Smooth muscle cell (in vitro differentiated cells): ENCODE results near the gene ZNF385D. TPM values are rescaled to one million over a fixed set of nuclear protein-coding genes. Genes with fewer than 3 reads are reported as not detected.

ENCODE experiments used
- DNase-seq: peaks from one replicate; lab custom pipeline; 2025; ENCODE audit not compliant: unreplicated experiment; lab: John Stamatoyannopoulos, UW
- H2AFZ ChIP-seq: fragments of 200-600 bp; sonication (generic); 2 replicates; pipeline ENCODE4 v1.6.0; 2016; ENCODE audit warnings: antibody characterized with exemption, low read depth, mild to moderate bottlenecking
- H3F3A ChIP-seq: fragments of 200-600 bp; sonication (generic); 2 replicates; pipeline ENCODE4 v1.6.0; 2017; ENCODE audit warnings: antibody characterized with exemption, low read depth
- H3K27ac ChIP-seq: fragments of 200-600 bp; sonication (generic); 2 replicates; pipeline ENCODE4 v1.5.1; 2016; ENCODE audit warnings: low read depth, mild to moderate bottlenecking
- H3K27me3 ChIP-seq: fragments of 200-600 bp; sonication (generic); 2 replicates; pipeline ENCODE4 v1.6.1; 2016; ENCODE audit warnings: low read depth, mild to moderate bottlenecking
- H3K36me3 ChIP-seq: fragments of 200-600 bp; sonication (generic); 2 replicates; pipeline ENCODE4 v1.5.1; 2016; ENCODE audit warnings: low read depth
- H3K4me1 ChIP-seq: fragments of 200-600 bp; sonication (generic); 2 replicates; pipeline ENCODE4 v1.5.1; 2016; ENCODE audit warnings: low read depth
- H3K4me2 ChIP-seq: fragments of 200-600 bp; sonication (generic); 2 replicates; pipeline ENCODE4 v1.6.0; 2016; ENCODE audit warnings: mild to moderate bottlenecking
- H3K4me3 ChIP-seq: fragments of 200-600 bp; sonication (generic); 2 replicates; pipeline ENCODE4 v1.5.1; 2016; ENCODE audit warnings: mild to moderate bottlenecking
- H3K79me2 ChIP-seq: fragments of 200-600 bp; sonication (generic); 2 replicates; pipeline ENCODE4 v1.6.0; 2016; ENCODE audit warnings: low read depth, mild to moderate bottlenecking
- H3K9ac ChIP-seq: fragments of 200-600 bp; sonication (generic); 2 replicates; pipeline ENCODE4 v1.6.0; 2016; ENCODE audit warnings: low read depth
- H3K9me3 ChIP-seq: fragments of 200-600 bp; sonication (generic); replicated peaks from 2 replicates; pipeline ENCODE4 v1.5.1; 2016; ENCODE audit warnings: low read depth
- H4K20me1 ChIP-seq: fragments of 200-600 bp; sonication (generic); 2 replicates; pipeline ENCODE4 v1.6.0; 2016; ENCODE audit warnings: low read depth
- WGBS: methylation state at CpG from one replicate; pipeline ENCODE4 v1.1.7; 2016; ENCODE audit warnings: low lambda C conversion rate; 5-methylcytosine and 5-hydroxymethylcytosine counted together
- polyA plus RNA-seq: library from polyadenylated mRNA; unstranded; fragments of >200 nt; fragmentation: Nextera tagmentation; extraction: Ambion mirVana; gene quantifications from 2 replicates; pipeline ENCODE4 v1.2.1, GENCODE V29; 2016
- total RNA-seq: library from RNA; depleted of rRNA; stranded (reverse); fragments of >200 nt; gene quantifications from 2 replicates; pipeline ENCODE4 v1.2.3, GENCODE V29; 2014
- TF ChIP-seq, protein P1 (sequence below): fragments of 200-600 bp; sonication (generic); IDR thresholded peaks from 2 replicates; pipeline ENCODE4 v1.5.1; 2017; ENCODE audit warnings: borderline replicate concordance, mild to moderate bottlenecking, antibody characterized with exemption; ENCODE audit not compliant: insufficient read depth, poor library complexity, severe bottlenecking

ZNF385D gene
- total and polyA plus RNA-seq, 2 experiments from 2014 or later: 0.13 to 2.4 TPM

DNA sequence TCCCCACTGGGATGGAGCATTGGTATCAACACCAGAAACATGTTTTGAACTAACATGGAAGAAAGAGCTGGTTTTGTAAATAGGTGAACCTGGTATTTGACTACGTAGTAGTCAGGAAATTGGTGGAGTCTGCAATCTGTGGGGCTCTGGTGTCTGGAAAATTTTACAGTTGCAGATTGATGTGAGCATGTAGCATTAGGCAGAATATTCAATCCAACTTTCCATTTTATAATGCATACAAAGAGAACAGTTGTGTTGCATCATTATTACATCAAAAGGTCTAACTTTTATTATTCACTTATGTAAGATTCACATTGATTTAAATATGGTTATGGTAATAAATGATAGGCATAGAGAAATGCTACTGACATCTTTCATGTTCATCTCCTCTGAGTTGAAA lies 340.0 kb downstream of the ZNF385D start:
- TF ChIP-seq, protein P1, sequence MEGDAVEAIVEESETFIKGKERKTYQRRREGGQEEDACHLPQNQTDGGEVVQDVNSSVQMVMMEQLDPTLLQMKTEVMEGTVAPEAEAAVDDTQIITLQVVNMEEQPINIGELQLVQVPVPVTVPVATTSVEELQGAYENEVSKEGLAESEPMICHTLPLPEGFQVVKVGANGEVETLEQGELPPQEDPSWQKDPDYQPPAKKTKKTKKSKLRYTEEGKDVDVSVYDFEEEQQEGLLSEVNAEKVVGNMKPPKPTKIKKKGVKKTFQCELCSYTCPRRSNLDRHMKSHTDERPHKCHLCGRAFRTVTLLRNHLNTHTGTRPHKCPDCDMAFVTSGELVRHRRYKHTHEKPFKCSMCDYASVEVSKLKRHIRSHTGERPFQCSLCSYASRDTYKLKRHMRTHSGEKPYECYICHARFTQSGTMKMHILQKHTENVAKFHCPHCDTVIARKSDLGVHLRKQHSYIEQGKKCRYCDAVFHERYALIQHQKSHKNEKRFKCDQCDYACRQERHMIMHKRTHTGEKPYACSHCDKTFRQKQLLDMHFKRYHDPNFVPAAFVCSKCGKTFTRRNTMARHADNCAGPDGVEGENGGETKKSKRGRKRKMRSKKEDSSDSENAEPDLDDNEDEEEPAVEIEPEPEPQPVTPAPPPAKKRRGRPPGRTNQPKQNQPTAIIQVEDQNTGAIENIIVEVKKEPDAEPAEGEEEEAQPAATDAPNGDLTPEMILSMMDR: no peak
- Histone ChIP-seq H3K4me3 (no peak overlapping the region), H3K27ac (no peak overlapping the region), H3K27me3 (no peaks in the 10 kb centered on the region), H3K4me1 (no peaks in the 10 kb centered on the region), H3F3A (no peaks in the 10 kb centered on the region), H3K9me3 (no peaks in the 10 kb centered on the region), H3K36me3 (no peaks in the 10 kb centered on the region), H4K20me1 (no peaks in the 10 kb centered on the region), H2AFZ (no peak overlapping the region), H3K4me2 (no peak overlapping the region), H3K9ac (no peak overlapping the region), H3K79me2 (no peaks in the 10 kb centered on the region)
- no peak for DNase-seq
- WGBS: 79% methylated on average over 1 of the region's 1 CpG

DNA sequence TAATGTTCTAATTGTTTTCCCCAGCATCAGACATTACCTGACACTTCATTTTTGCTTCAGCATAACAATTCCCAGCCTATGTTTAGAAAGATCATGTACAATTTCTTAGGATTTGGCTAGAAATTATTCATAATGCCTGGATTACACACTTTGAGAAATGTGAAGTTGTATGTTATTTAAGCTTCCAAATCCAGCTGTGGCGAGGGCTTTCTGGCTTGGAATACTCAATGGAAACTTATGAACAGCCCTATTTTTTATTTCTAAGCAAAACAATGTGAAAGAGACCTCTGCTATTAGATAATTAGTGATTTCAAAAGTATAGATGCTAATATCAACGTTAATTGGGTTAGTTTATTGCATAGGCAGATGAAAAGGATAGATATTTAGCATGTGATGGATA lies 341.6 kb downstream of the ZNF385D start:
- Histone ChIP-seq H3K4me2 (no peak overlapping the region), H3K9me3 (no peaks in the 10 kb centered on the region), H2AFZ (no peak overlapping the region), H3K4me3 (no peak overlapping the region), H3K36me3 (no peaks in the 10 kb centered on the region), H4K20me1 (no peaks in the 10 kb centered on the region), H3K4me1 (no peaks in the 10 kb centered on the region), H3K27me3 (no peaks in the 10 kb centered on the region), H3K79me2 (no peaks in the 10 kb centered on the region), H3K27ac (no peak overlapping the region), H3F3A (no peaks in the 10 kb centered on the region), H3K9ac (no peak overlapping the region)
- TF ChIP-seq, protein P1: no peak
- WGBS: 88% methylated on average over 2 of the region's 2 CpGs
- no peak for DNase-seq

DNA sequence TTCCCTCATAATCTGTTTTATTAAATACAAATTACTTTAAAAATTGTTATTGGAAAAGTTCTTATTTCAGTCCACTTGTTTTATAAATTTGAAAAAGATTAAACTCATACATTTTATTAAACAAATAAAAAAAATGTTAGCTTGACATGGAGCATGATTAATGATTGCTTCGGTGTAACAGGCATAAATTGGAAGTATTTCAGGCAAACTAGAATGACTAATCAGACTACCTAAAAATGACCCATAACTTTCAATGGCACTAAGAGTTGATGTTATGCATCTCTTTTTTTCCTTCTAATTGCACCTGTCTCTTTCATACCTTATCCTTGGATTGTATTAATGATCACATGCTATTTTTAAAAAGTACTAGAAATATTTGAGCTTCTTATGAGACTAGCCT lies 343.3 kb downstream of the ZNF385D start:
- Histone ChIP-seq H3K9ac (no peak overlapping the region), H2AFZ (no peak overlapping the region), H3K9me3 (no peaks in the 10 kb centered on the region), H3K27ac (no peak overlapping the region), H4K20me1 (no peaks in the 10 kb centered on the region), H3K36me3 (no peaks in the 10 kb centered on the region), H3K4me2 (no peak overlapping the region), H3K27me3 (no peaks in the 10 kb centered on the region), H3K4me1 (no peaks in the 10 kb centered on the region), H3K4me3 (no peak overlapping the region), H3F3A (no peaks in the 10 kb centered on the region), H3K79me2 (no peaks in the 10 kb centered on the region)
- 94% methylated on average over 1 of the region's 1 CpG for WGBS
- TF ChIP-seq, protein P1: no peak
- no peak for DNase-seq
